PC-3 (cell line): ENCODE measurements around the gene SPAG4. TPM values are rescaled to one million over a fixed set of nuclear protein-coding genes. Genes with fewer than 3 reads are reported as not detected.

Experiments
- ATAC-seq: fragments of 200-7000 bp; cut with Tn5 transposase; 2 replicates; pipeline ENCODE4 v1.9.1; 2020; ENCODE audit warnings: mild to moderate bottlenecking, moderate library complexity
- Bru-seq: library from RNA; stranded (reverse); fragments of 400-500 nt; gene quantifications from one replicate; lab custom pipeline; 2021; lab: Mats Ljungman, UMichigan
- BruChase-seq, 2 experiments: library from RNA; stranded (reverse); fragments of 400-500 nt; gene quantifications; one replicate each; lab custom pipeline; 2021; lab: Mats Ljungman, UMichigan
- BruUV-seq: library from RNA; stranded (reverse); fragments of 400-500 nt; replicated peaks from 2 replicates; lab custom pipeline; 2021; lab: Mats Ljungman, UMichigan
- CTCF ChIA-PET: fragments of 300-600 bp; sonication (Branson Sonifier 250); formaldehyde crosslinking; loops from one replicate; lab custom pipeline; 2022; ENCODE audit warnings: antibody characterized with exemption; lab: Charles Lee
- POLR2A ChIA-PET: fragments of 300-600 bp; sonication (Branson Sonifier 250); formaldehyde crosslinking; loops from one replicate; lab custom pipeline; 2022; ENCODE audit warnings: antibody characterized with exemption; ENCODE audit not compliant: unreplicated experiment; lab: Charles Lee
- DNase-seq: peaks from one replicate; pipeline ENCODE4 v3.0.0-alpha.2; 2015
- H2AFZ ChIP-seq: fragments of 300-600 bp; sonication (generic); 2 replicates; pipeline ENCODE4 v1.6.0; 2016; ENCODE audit warnings: antibody characterized with exemption, low read length
- H3F3A ChIP-seq: fragments of 300-600 bp; sonication (generic); one replicate; pipeline ENCODE4 v1.6.0; 2017; ENCODE audit warnings: antibody characterized with exemption, low read length, control low read depth, mild to moderate bottlenecking; ENCODE audit not compliant: unreplicated experiment
- H3K27ac ChIP-seq: fragments of 300-600 bp; sonication (generic); 2 replicates; pipeline ENCODE4 v1.5.1; 2016; ENCODE audit warnings: mild to moderate bottlenecking, low read length
- H3K27me3 ChIP-seq: fragments of 300-600 bp; sonication (generic); 2 replicates; pipeline ENCODE4 v1.6.1; 2016; ENCODE audit warnings: low read length, mixed read lengths
- H3K36me3 ChIP-seq: fragments of 300-600 bp; sonication (generic); 2 replicates; pipeline ENCODE4 v1.6.1; 2016; ENCODE audit warnings: low read depth, mixed run types, low read length, mixed read lengths
- H3K4me1 ChIP-seq: fragments of 300-600 bp; sonication (generic); 2 replicates; pipeline ENCODE4 v1.5.1; 2016; ENCODE audit warnings: low read length; ENCODE audit not compliant: insufficient read depth
- H3K4me2 ChIP-seq: fragments of 300-600 bp; sonication (generic); 2 replicates; pipeline ENCODE4 v1.6.0; 2016; ENCODE audit warnings: low read length
- H3K4me3 ChIP-seq: fragments of 300-600 bp; sonication (generic); 2 replicates; pipeline ENCODE4 v1.5.1; 2016; ENCODE audit warnings: mild to moderate bottlenecking, low read length, mixed read lengths
- H3K79me2 ChIP-seq: fragments of 300-600 bp; sonication (generic); 2 replicates; pipeline ENCODE4 v1.6.1; 2017; ENCODE audit warnings: low read length, mixed read lengths
- H3K9ac ChIP-seq: fragments of 300-600 bp; sonication (generic); 2 replicates; pipeline ENCODE4 v1.6.0; 2016; ENCODE audit warnings: mild to moderate bottlenecking, low read length
- H3K9me2 ChIP-seq: fragments of 300-600 bp; sonication (generic); replicated peaks from 2 replicates; pipeline ENCODE4 v1.6.1; 2016; ENCODE audit warnings: mixed run types, low read length, mixed read lengths
- H3K9me3 ChIP-seq: fragments of 300-600 bp; sonication (generic); 2 replicates; pipeline ENCODE4 v1.6.1; 2016; ENCODE audit warnings: low read length, mixed read lengths
- H4K20me1 ChIP-seq: fragments of 300-600 bp; sonication (generic); 2 replicates; pipeline ENCODE4 v1.6.1; 2016; ENCODE audit warnings: low read length, mixed read lengths
- CTCF ChIP-seq: fragments of 300-600 bp; sonication (generic); conservative IDR thresholded peaks from 2 replicates; pipeline ENCODE4 v1.5.1; 2017; ENCODE audit warnings: antibody characterized with exemption, low read depth, mild to moderate bottlenecking, low read length
- EZH2 ChIP-seq: fragments of 300-600 bp; sonication (generic); IDR thresholded peaks from one replicate; pipeline ENCODE4 v1.6.1; 2017; ENCODE audit warnings: antibody characterized with exemption, mild to moderate bottlenecking, low read length; ENCODE audit not compliant: unreplicated experiment
- EZH2phosphoT487 ChIP-seq: fragments of 300-600 bp; sonication (generic); IDR thresholded peaks from 2 replicates; pipeline ENCODE4 v1.6.1; 2018; ENCODE audit warnings: mild to moderate bottlenecking, antibody characterized with exemption, low read length, borderline replicate concordance
- intact Hi-C: fragments of 100-400 bp; cut with micrococcal nuclease; formaldehyde crosslinking; loops from 2 replicates; pipeline ENCODE4 v1.9.0; 2023
- long read RNA-seq: library from polyadenylated mRNA; unstranded; transcript quantifications from one replicate; pipeline ENCODE4 v2.0.0, GENCODE V29; 2021; ENCODE audit not compliant: unreplicated experiment
- total RNA-seq: library from RNA; depleted of rRNA; stranded (reverse); fragments of >200 nt; gene quantifications from 2 replicates; pipeline ENCODE4 v1.2.3, GENCODE V29; 2014; rRNA removed

Gene SPAG4
- total RNA-seq (7.9 and 9.7 TPM in 2 replicates), Bru-seq, nascent RNA (percentile 49 among the genes with signal in this experiment), BruChase-seq, experiment 1, labeled RNA remaining after a 6-hour chase (percentile 53 among the genes with signal in this experiment), BruChase-seq, experiment 2, labeled RNA remaining after a 2-hour chase (percentile 48 among the genes with signal in this experiment)
- long read RNA-seq, partial matches to known transcripts = 2 of 8 reads
- long read RNA-seq, other reads (novel, unspliced or antisense) = 6 of 8 reads

- CTCF ChIA-PET = interaction anchor here (0.6 to 0.7 kb wide), 4 partner anchors 9 to 152 kb away, joined by 3 to 11 read pairs (median 6); no protein-coding TSS in a partner anchor
- intact Hi-C loops = loop anchor here (2.0 to 5.0 kb wide), 2 partner anchors 99 to 154 kb away; no protein-coding TSS in a partner anchor
- H3K4me2 ChIP-seq = peak within 1 kb of the TSS; percentile 99
- peak within 1 kb of the TSS; percentile 78 for H3K9ac ChIP-seq
- BruUV-seq = no TSS peak
- H3K79me2 ChIP-seq = peaks cover 15% of the 10 kb centered on the region
- POLR2A ChIA-PET = interaction anchor here (0.6 to 1.4 kb wide), 4 partner anchors 60 to 1255 kb away, joined by 3 to 16 read pairs (median 4); no protein-coding TSS in a partner anchor
- no peaks in the 10 kb centered on the region for H4K20me1 ChIP-seq
- no peaks in the 10 kb centered on the region for H3K9me3 ChIP-seq
- no peaks in the 10 kb centered on the region for H3K27me3 ChIP-seq
- peak within 1 kb of the TSS; percentile 77 for H3K4me3 ChIP-seq
- H3K9me2 ChIP-seq = no peaks in the 10 kb centered on the region
- peak within 1 kb of the TSS; percentile 83 for H2AFZ ChIP-seq
- H3F3A ChIP-seq = no peaks in the 10 kb centered on the region
- peaks cover 32% of the 10 kb centered on the region; the same call in 1 of the 2 replicates for H3K4me1 ChIP-seq
- TF ChIP-seq EZH2phosphoT487 (no peak), CTCF (no peak), EZH2 (no peak)
- 0 out of 2 replicates have a peak, but pooled peaks cover 3% of the 10 kb centered on the region for H3K36me3 ChIP-seq
- peak; percentile 100 for DNase-seq
- H3K27ac ChIP-seq = peak within 1 kb of the TSS; percentile 86
- peak; percentile 71 for ATAC-seq
Measured at GRCh38 chr20:35615667-35616464, at the start of gene SPAG4. Gene SPAG4 (plus strand): TSS chr20:35615829. CDS start chr20:35616004, 175 bp downstream.

GRCh38 chr20:35568645-35569044 is 47.0 kb upstream of the SPAG4 start:
- TF ChIP-seq EZH2phosphoT487 = no peak
- TF ChIP-seq CTCF = peak; percentile 69
- H3K4me1 ChIP-seq = no peaks in the 10 kb centered on the region
- H3K9me2 ChIP-seq = no peaks in the 10 kb centered on the region
- DNase-seq = peak; percentile 70
- H3K27me3 ChIP-seq = no peaks in the 10 kb centered on the region
- BruUV-seq = no TSS peak
- ChIA-PET CTCF (interaction anchor here (0.6 to 0.7 kb wide), 2 partner anchors 42 to 89 kb away, joined by 3 read pairs; no protein-coding TSS in a partner anchor), POLR2A (no interaction called here)
- no peaks in the 10 kb centered on the region for H4K20me1 ChIP-seq
- H3K4me3 ChIP-seq = no peak overlapping the region
- intact Hi-C loops = loop anchor here (2.0 to 5.0 kb wide), 2 partner anchors 34 to 50 kb away; no protein-coding TSS in a partner anchor
- no peaks in the 10 kb centered on the region for H3K79me2 ChIP-seq
- ATAC-seq = peak; percentile 97
- no peaks in the 10 kb centered on the region for H3K9me3 ChIP-seq
- no peak overlapping the region for H3K4me2 ChIP-seq
- peaks cover 6% of the 10 kb centered on the region for H3K36me3 ChIP-seq
- no peak overlapping the region for H2AFZ ChIP-seq
- H3K27ac ChIP-seq = no peak overlapping the region
- H3F3A ChIP-seq = no peaks in the 10 kb centered on the region
- no peak overlapping the region for H3K9ac ChIP-seq
